Loucy (cell line): ENCODE data around the gene OBP2A.

Source experiments
- CTCF ChIP-seq: fragments of 200-600 bp; sonication (generic); conservative IDR thresholded peaks from 2 replicates; pipeline ENCODE4 v1.5.1; 2014; ENCODE audit warnings: mild to moderate bottlenecking, antibody characterized with exemption, low read length
- EZH2phosphoT487 ChIP-seq: fragments of 200-600 bp; IDR thresholded peaks from 2 replicates; pipeline ENCODE4 v1.6.1; 2018; ENCODE audit warnings: antibody characterized with exemption, mild to moderate bottlenecking, moderate library complexity, borderline replicate concordance

GRCh38 chr9:135515083-135515951 lies 30.6 kb upstream of the OBP2A start:
- TF ChIP-seq CTCF (no peak), EZH2phosphoT487 (no peak)
